SIG-M5 treated with dmso at 0.1 percent for 504 hours (cell line): ENCODE measurements around the gene CCDC85C.

Source experiments
- DNase-seq: peaks from one replicate; lab custom pipeline; 2025; ENCODE audit not compliant: unreplicated experiment; lab: John Stamatoyannopoulos, UW

Gene CCDC85C

DNA sequence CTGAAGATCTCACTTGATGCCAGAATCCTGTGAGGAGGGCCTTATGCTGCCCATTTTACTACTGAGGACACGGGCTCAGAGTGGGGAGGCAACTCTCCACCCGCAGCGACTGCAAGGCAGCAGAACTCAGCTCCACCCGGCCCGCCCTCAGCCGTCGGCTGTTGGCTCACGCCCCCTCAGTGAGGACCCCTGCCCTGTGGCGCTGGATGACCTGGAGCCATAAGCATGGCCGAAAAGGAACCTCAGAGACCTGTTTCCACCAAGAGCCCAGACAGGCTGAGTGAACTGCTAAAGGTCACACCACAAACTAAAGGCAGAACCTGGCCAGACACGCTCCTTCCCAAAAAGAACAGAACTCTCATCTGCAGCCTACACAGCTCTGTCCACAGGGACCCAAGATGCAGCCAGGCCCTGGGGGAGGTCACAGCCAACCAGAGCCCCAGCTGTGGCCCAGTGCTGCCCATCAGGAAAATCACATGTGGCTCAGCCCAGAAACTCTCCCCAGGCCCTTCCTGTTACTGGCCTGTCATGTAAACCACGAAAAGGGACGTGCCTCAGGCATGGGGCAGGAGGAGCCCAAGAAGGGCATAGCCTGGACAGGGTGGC lies 90.0 kb downstream of the CCDC85C start:
- no peak for DNase-seq

DNA sequence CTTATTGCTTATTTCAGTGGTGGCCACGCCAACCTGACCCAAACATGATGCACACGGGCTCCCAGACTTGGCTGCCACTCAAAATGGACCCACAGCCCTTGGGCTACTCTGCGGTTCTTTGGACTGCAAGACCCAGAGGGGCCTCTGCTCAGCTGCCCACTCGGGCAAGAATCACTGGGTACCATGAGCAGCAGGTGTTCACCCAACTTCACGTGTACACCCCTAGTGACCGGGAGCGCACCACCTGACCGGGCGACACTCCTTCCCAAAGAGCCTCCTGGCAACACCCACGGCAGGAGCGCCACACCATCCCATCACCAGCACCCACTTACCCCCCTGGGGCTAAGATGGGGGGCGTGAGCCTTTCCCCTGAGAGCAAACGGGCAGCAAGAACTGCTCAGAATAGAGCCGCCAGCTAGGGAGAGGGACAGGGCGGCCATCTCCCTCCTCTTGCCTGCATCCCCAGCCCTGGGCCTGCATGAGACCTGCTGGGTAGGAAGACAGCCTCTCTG lies 90.8 kb downstream of the CCDC85C start:
- DNase-seq = no peak

DNA sequence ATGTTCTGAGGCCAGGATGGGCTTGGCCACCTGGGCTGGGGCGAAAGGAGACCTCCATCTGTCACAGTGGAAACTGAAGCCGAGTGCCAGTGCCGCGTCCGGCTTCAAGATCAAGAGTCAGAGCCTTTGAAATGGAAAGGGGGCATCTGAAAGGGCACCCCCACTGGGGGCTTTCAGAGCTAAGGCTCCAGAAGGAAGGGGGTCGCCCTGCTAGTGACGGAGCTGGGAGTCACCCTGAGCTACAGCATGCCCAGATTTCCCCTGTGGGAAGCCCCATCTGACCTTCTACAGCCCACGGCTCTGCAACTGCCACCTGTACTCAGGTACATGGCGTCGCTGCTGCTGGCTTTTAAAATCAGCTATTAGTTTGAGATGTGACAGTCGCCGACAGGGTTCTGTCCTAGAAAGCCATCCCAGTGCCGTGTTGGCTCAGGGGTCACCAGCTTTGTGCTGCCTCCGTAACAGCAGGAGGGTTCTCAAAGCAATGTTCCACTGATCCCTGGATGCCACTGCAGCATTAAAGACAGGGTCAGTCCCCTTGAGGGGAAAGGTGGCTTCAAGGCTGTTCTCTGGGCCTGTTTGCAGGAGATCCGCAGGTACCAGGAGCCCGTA lies 91.3 kb downstream of the CCDC85C start:
- no peak for DNase-seq

DNA sequence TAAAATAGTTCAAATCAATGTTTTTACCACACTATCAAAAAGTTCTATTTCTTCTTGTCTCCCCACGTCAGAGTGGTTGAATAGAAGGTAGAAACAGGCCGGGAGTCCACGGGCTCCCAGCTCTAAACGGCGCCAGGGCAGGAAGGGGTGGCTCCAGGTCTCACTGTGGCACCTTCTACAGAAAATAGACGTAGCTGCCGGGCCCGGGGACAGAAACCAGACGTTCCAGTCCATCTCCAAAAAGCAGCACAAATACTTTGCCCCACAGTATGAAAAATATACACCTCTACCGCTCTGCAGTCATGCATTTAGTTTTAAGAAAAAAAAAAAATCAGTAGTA lies 91.9 kb downstream of the CCDC85C start:
- DNase-seq = no peak

DNA sequence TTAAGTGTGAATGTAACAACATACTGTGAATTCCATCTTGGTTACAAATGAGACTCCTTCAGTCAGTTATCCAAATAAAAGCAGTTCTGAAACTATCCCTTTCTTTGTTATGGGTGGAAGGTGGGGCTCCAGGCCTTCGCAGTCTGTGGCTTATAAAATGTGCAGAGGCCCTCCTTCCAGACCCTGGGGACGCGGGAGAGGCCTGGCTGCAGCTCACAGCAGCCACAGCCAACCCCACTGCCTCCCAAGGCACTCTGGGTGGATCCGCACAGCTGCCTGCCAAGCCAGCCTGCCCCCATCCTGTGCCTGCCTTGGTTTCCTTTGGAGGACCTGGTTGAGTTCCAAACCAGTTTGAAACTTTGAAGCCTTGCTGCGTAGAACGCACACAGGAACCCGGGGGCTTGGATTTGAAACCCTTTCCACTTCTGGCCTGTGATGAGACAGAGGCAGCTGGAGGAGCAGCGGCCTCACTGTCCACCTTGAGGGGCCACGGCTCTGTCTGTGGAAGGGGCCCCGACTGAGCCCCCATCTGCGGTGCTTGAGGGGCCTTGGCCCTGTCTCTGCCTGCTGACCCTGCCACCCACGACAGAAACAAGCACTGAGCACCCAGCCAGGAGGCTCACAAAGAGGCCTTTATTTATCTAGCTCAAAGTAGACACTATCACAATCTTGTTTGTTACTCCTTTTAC lies 92.4 kb downstream of the CCDC85C start:
- no peak for DNase-seq

DNA sequence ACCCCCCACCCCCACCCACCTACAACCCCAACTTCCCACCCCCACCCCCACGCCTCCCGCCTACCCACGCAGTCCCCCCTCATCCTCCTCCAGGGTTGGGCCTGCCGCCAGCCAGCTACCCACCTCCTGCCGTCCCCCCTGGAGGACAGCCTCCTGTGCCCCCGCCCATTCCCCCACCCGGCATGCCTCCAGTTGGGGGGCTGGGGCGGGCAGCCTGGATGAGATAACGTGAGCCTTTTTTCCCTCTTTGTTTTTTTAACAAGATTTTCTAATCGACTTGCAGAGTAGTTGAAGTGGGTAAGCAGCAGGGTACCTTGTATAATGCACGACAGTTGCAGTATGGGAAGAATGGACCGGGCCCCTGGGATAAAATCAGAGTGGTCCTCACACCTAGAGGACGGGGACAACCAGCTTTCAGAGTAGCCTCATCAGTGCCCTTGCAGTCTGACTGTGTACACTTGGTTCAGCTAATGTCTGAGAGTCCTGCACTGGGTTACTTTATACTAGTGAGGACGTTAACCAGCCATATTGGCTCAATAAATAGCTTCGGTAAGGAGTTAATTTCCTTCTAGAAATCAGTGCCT lies 93.4 kb downstream of the CCDC85C start:
- DNase-seq = no peak

DNA sequence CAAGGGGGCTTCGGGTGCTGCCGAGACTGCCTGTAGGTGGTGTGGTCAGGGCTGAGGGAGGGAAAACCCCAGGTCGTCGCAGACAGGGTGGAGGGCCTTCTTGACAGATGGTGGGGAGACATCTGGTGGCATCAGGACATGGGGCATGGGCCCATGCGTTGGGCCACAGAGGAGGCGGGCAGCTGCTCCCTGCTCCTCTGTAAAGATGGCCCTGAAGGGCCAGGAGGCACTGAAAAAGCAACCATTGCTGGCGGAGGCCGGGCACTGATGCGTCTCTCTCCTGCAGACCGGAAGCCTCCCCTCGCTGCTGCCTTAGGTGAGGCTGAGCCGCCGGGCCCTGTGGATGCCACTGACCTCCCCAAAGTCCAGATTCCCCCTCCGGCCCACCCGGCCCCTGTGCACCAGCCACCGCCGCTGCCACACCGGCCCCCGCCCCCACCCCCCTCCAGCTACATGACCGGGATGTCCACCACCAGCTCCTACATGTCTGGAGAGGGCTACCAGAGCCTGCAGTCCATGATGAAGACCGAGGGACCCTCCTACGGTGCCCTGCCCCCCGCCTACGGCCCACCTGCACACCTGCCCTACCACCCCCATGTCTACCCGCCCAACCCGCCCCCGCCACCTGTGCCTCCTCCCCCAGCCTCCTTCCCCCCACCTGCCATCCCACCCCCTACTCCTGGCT lies 94.0 kb downstream of the CCDC85C start:
- no peak for DNase-seq

DNA sequence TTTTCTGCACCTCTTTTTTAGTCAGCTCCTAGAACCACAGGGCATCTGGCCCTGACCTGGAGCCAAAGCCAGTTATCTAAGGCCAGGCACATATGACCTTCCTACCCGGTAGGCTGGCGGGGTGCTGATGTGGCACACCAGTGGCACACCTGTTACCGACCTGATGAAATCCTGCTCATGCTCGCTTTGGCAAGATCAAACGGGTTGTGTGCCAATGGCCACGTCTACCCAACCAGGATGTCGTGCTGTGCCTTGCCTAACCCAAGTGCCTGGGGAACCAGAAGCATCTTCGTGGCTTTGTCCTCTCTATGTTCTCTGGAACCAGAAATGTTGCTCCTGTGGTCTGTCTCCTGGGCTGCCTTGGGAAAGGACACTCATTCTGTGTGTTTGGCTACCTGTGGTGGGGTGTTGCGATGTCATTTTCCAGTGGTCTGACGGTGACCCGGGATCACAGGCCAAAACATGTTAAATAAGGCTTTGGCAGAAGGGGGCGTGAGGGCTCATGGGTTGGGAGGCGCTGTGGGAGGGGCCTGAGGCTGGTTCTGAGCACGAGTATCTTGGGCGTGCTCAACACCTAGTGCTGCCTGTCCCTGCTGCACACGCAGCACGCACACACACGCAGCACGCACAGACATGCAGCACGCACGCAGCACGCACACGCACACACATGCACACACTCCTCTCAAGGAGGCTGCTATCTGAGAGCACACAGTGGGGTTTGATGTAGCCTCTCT lies 94.9 kb downstream of the CCDC85C start:
- no peak for DNase-seq

DNA sequence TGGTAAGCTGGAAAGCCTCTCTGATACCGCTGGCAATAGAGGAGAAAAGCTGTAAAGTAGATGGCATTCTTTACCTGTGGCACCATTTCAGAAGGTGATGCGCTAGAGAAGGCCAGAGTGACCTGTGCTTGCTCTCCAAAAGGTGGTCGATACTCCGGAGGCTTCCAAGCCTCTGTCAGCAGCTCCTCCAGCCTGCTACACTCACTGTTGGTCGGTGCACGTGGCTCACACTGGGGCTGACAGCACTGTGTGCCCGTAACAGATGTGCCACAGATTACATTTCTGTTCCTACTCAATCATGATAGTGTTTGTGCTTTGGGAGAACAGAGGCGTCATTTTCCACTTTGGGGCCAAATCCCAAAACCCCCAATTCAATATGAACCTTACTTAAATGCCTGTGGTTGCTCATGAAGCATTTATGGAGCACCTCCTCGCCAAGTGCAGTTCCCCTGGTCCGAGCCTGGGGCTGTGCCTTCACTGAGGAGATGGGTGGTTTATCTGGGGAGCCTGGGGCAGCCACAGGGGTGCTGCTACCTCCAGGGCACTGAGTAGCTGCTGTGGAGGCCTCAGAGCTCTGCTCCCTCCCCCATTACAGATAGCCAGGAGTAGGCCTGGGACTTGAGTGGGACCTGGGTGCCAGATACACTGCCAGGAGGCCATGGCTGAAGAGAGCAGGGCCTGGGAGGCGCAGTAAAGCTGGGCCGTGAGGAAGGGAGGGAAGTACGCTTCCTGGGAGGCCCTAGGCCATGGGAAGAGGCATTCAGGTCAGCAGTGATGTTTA lies 96.0 kb downstream of the CCDC85C start:
- DNase-seq = no peak

DNA sequence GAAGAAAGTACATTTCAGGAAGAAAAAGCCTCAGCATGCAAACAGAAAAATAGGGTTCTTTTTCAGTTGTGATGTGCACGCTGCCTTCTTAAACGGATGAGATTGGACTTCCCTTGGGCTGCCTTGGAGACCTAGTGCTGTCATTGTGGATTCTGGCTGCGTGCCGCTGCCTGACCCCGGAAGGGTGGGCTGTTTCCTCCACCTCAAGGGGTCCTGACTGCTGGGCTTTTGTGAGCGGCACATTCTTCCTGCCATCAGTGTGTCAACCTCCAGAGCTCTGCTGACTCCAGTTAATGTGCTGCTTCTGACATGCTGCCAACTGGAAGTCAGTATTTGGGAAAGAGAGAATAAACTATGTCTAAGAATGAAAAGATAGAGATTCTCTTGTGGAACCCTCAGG lies 97.7 kb downstream of the CCDC85C start:
- DNase-seq = no peak

DNA sequence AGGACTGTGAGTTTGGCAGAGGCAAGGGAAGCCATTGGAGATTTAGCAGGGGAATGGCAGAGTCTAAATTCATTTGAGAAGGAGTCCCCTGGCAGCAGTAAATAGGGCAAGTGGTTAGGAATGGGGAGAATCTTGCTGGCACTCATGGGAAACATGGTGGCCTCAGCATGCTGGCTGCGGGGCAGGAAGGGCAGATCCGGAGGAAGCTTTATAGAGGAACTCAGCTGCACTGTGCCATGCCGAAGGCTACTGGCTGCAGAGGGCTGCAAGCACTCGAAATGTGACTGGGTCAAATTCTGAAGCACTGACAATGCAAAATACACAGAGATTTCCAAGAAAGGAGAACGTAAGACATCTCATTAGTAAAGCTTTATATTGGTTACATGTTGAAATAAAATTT lies 98.9 kb downstream of the CCDC85C start:
- DNase-seq = no peak

DNA sequence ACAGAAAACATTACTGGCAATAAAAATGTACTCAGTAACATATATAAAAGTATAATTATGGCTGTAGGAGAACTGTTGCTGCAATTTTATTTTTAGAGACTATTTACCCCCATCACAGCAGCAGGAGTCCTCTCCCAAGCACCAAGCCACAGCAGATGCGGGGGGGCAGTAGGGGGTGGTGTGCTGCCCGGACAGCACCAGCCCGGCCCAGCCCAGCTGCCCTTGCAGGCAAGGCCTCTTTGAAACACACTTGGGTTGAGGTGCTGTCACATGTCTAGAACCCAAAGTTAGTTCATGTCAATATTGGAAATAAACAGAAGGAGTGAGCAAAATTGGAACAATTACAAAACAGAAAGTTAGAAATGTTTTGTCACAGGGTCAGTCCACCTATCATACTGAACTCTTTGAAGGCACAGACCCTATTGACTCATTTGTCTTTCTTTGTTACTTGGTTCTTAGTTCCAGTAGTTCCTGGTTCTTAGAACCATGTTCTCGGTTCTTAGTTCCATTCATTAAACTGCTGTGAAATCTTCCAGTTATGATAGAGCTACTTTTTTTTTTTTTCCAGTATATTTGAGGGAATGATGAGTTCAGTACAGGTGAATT lies 100.1 kb downstream of the CCDC85C start:
- DNase-seq = no peak

DNA sequence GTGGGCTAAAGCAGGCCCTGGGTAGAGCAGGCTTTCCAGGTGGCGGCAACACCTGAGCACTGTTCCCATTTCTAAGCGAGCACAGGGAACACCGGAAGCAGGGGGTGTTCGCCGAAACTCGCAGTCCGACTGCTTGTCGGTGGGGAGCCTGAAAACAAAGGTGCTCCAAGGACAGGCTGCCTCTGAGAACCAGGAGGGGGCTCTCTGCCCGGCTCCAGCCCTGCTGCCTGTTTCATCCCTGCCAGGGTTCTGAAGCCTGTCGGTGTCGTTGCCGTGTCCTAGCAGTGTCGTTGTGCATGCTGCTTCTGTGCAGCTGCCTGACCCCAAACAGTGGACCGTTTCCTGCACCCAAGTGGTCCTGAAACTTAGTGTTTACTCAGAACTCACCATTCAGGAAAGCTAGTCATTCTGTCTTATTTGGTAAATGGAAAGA lies 101.0 kb downstream of the CCDC85C start:
- no peak for DNase-seq

DNA sequence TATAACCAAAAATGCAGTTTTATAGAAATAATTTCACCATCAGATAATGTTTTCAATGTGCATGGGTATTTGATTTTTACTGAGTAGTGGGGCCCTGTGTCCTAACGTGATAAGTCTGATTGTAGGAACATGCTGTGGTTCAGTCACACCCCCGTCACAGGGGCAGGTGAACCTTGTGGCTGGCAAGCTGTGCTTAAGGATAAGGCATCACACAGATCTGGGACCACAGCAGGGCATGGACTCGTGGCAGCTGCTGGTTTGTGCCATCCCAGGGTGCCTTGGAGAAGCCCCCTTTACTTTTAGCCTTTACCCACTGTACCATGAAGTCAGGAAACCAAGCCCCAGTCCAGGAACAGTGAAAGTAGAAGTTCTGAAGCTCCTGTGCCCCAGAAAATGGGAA lies 106.1 kb downstream of the CCDC85C start:
- no peak for DNase-seq

DNA sequence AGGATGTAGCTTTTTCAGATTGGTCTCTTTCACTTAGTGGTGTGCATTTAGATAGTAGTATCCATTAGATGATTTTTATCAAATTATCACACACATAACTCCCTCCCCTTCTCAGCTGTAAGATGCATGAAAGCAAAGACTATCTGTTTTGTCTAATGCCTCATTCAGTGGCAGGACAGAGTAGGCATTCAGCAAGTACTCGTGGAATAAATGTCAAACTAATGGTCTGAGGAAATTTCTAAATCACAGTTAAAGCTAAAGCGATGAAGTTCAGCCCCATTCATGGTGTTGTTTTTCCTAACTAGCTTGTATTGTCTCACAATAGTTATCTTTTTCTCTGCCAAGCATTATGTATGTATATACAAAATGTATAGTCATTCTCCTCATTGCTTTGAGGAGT lies 106.7 kb downstream of the CCDC85C start:
- no peak for DNase-seq

DNA sequence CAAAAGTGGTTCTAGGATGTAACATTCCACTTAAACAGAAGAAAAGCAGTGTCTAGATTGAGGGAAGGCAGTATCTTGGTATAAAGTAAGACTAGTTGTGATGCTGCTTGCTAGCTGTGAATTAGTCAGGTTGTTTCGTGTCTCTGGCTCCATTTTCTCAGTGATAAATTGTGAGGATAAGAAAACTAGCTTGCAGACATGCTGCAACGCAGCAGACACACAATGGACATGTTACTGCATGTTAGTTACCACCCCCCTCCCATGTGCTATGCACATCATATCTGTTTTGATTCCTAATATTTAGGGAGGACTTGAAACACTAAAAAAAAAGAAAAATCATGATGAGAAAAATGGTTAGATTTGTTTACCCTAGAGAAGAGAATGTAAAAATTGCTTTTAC lies 119.9 kb downstream of the CCDC85C start:
- no peak for DNase-seq

DNA sequence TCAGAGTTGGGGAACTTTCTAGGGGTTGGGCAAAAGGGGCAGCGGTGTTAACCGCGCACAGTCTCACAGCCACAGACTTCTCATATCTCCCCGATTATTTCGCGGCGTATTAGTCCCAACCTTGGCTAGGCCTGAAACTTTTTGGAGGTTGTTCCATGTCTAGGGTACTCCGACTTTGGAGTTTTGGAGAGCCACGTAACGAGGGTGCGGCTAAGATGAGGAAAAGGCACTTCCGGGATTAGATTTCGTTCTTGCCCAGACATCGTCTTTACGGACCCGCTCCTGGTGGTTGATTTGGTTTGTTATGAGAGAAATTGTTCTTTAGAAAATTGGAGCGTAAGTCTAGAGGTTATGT lies 122.3 kb downstream of the CCDC85C start:
- peak; percentile 38 for DNase-seq

DNA sequence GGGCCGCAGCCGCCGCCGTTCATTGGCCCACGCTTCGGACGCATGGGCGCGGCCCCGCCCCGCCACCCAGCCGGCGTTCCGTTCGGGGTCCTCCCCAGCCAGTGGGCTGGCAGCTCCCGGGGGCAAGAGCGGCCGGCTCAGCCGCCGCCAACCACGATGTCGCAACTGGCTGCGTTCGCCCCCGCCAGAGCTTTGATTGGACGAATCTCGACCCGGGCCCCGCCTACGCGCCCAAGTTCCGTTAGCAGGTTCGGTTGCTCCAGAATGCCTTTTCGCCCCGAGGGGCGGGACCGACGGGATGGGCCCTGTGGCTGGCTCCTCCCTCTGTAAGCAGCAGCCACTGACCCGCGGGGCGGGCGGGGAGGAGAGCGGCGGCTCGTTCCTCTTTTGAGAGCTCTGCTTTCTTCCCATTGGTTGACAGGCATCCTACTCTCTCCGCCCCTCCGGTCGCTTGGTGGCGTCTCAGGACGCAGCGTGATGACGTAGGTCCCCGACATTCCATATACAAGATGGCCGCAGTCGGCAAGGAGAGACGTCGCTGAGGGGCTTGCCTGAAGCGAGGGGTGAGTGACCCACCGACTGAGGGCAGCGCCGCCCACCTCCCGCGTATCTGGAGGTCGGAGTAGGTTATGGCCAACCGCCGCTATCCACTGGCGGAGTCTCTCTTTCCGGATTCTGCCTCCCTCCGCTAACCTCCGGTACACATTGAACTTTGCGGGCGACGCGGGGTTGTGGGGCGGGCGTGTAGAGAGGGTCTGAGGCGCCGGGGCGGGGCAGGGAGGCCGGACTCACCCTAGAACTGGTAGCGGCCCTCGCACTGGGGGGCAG lies 122.9 kb downstream of the CCDC85C start, which contains the start of gene CCNK:
TSS of gene CCNK (plus strand) at position 493 of the 828 bp plus-strand sequence. CDS start 11,269 bp downstream, outside the sequence.
- DNase-seq = peak; percentile 99
